ENCODE measurements around the gene FAM163B.

Gene FAM163B

GRCh38 chr9:133581011-133581410, 28.2 kb downstream of the FAM163B start:
- no peak for DNase-seq (ENCODE audit: low read depth)

DNA sequence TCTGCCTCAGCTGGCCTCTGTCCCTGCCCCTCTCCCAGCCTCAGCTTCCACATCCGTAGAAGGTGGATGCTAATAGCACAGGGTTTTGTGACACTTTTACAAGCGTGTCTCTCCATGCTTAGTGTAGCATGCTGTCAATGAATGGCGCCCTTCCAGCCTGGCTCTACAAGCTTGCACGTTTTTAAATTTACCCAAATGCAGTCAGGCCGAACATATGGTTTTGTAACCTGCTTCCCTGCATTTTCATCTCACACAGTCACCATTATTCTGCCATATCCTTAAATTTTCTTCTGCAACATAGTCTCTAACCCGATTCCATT, 28.8 kb downstream of the FAM163B start:
- DNase-seq (ENCODE audit: low read depth): no peak

DNA sequence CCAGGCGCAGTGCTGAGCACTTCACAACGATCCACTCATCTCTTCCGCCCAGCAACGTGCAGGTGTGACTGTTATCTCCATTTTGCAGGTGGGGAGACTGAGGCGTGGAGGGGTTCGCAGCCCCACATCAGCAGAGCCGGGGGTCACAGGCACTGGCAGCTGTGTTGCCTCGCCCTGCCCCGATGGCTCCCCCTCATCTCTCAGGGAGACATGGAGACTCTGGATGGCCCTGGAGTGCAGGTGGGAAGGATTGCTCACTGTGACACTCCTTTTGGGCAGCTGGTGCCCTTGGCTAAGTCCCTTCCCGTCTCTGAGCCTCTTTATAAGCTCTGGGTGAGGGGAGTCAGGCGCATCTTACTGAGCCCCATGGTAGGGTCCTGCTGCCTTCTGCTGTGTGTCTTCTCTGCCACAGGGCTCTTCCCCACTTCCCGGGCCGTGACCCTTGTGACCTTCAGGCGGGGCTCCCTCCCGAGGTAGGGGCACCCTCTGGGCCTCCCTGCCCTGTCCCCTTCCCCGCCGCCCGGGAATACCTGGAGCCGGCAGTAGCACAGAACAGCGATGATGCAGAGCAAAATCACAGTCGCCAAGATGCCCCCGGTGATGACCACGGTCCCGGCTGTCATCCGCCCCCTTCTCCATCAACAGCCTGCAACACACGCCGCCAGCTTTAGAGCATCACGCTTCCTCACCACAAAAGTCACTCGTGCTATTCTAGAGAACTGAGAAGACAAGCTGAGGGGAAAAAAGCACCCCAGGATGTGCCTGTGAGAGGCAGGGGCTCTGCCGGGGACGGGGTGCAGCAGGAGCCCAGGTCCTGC, 29.4 kb downstream of the FAM163B start:
- DNase-seq (ENCODE audit: low read depth): no peak

DNA sequence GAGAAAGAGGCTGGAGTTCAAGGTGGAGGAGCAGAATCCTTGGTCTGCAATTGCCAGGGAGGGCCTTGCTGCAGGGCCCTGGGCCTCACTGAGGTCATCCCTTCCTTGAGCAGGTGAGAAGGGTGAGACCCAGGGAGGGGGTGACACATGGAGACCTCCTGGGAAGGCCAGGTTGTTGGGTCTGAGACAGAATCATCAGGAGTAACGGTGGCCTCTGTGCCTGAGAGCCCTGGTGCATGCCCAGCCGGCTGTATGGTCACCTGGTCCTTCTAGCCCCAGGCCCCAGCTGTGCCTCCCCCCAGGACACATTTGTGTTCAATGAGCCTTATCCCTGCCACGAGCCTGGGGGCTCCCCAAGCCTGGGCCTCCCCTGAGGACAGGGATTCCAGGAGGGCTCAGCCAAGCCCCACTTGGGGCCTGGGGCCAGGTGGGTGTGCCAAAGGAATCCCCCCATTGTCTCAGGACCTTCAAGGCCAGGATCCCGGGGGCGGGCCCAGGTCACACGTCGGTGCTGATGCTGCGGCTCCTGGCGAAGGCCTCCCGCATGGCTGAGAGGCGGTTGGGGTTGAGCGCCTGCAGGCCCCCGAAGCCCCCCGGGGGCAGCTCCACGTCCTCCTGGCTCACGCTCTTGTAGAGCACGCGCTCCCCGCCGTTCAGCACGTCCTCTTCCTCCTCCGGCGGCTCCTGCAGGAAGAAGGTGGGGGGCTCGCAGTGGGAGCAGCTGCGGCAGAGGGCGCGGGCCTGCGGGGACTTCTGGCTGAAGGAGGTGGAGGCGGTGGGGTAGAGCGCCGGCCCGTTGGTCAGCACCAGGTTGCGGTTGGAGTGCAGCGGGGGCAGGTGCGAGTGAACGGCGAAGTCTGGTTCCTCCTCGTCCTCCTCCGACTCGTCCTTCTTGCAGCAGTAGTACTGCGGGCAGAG, 30.4 kb downstream of the FAM163B start:
- no peak for DNase-seq (ENCODE audit: low read depth)

GRCh38 chr9:133577737-133578112, 31.5 kb downstream of the FAM163B start:
- no peak for DNase-seq (ENCODE audit: low read depth)

DNA sequence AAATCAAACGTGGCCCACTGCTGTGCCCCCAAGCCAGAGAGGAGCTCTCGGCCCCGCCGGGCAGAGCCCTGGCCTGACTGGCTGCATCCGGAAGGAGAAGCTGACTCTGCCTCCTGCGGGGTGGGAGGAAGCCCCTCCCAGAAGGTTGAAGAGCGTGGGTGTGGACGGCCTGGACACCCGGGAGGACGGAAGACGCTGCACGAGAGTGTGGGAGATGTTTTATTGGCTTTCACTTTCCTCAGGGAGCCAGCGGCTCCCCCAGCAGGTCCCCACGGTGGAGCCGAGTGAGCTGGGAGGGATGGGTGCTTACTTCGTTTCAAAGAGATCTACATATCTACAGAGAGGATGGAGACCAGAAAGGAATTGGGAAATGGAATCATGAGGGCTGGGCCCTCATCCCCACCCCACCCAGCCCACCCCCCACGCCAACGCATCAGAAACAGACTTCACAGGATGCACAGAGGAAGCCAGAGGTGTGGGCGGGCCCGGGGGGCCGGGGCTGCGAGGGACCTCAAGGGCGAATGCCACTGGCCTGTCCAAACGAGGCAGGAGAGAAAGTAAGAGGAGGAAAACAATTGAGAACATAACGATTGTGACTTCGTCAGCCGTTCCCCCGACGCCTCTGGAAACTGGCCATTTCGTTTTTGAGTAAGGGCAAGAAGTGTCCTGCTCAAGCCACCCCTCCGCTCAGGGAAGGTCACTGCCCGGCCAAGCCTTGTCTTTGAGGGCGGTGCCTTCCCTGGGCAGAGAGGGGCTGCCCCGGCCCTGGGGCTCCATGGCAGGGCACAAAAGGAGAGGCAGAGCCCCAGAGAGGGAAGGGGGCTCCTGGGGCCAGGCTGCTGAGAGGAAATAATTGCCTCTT, 32.1 kb downstream of the FAM163B start:
- DNase-seq (ENCODE audit: low read depth): no peak

DNA sequence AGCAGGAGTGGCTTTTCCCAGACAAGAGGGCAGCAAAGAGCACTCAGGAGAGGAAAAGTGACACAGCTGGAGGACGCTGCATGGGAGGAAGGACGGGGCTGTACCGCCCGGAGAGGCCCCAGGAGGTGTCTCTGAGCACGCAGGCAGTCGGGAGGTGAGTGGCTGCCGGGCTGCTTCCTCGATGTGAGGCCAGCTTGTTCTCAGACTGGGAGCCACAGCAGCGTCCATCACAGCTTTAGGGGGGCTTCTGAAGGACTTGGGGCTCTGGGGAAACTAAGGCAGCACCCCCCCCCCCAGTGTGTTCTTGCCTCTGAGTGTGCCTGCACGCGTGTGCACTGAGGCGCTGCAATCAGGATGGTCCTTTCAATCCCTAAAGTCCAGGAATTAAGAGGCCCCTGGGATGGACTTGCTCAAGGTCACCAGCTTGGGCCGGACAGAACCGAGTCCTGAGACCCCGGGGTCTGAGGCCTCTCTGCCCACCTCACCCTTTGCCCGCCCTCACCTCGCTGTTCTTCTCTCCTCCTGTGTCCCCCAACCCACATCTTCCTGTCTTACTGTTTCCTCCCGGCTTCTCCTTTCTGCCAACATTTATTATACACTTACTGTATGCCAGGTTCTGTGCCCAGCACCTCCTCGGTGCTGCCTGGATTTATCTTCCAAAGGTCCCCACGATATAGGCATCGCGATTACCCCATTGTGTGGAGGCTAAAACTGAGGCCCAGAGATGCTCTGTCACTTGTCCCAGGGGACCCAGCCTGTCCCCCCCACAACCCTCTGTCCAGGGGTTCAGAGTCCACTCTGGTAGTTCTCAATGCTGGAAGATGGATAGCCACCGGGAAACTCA, 32.9 kb downstream of the FAM163B start:
- DNase-seq (ENCODE audit: low read depth): no peak

DNA sequence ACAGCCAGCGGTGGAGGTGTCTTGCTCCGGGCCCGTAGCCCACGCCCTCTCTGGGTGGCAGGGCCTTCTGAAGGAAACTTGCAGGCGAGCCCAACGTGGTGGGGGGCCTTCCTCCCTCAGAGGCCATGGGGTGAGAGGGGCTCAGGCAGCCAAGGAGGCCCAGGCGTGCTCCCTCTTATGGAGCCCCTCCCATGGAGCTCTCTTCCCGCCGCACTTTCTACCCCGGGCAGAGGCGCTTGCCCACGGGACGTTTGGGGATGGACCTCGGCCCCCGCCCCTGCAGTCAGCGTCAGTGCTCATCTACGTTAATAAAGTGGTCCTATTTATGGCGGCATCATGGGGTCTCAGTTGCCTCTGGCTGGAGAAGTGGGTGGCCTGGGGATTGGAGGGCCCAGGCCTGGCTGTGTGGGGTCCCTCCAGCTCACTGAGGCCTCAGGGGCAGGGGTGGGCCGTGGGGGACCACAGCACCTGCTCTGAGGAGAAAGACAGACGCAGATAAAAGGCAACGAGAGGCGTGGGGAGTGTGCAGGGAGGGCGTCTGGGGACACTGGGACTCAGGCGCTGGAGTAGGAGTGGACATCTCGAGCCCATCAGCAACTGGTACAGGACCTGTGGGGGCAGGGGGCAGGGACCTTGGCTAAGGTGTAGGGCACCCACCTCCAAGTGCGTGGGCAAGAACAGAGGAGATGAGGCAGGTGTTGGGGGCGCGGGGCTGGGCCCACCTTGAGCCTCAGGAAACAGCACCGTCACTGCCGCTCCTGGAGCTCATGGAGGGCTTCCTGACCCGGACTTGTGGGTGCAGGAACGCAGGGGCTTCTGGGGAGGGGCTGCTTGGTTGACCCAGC, 33.8 kb downstream of the FAM163B start:
- DNase-seq (ENCODE audit: low read depth): no peak

- no peak for DNase-seq (ENCODE audit: low read depth)
These were observed 34.4 kb downstream of the FAM163B start for GRCh38 chr9:133574771-133575170.

GRCh38 chr9:133573791-133574515, 35.2 kb downstream of the FAM163B start:
- no peak for DNase-seq (ENCODE audit: low read depth)

DNA sequence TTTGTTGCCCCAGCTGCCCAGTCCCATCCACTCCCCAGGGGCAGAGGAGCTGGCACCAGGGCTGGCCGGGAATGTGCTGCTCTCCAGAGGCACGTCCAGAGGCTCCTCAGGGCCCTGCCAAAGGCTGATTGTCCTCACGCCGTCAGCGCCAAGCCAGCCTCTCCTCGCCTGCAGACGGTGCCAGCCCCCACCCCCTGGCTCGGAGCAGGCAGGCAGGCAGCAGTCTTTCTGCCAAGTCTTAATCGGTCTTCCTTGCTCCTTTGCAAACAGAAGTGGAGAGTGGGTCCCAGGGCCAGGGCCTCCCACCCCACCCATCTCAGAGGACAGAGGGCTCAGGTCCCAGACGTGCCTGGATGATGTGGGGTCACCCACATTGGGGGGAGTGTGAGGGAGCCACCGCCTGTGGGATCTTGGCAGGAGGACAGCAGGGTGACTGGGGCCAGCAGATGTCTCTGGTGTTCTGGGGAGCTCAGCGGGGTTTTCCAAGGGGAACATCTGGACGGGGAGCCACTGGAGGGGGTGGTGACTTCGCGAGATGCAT, 36.3 kb downstream of the FAM163B start:
- no peak for DNase-seq (ENCODE audit: low read depth)

DNA sequence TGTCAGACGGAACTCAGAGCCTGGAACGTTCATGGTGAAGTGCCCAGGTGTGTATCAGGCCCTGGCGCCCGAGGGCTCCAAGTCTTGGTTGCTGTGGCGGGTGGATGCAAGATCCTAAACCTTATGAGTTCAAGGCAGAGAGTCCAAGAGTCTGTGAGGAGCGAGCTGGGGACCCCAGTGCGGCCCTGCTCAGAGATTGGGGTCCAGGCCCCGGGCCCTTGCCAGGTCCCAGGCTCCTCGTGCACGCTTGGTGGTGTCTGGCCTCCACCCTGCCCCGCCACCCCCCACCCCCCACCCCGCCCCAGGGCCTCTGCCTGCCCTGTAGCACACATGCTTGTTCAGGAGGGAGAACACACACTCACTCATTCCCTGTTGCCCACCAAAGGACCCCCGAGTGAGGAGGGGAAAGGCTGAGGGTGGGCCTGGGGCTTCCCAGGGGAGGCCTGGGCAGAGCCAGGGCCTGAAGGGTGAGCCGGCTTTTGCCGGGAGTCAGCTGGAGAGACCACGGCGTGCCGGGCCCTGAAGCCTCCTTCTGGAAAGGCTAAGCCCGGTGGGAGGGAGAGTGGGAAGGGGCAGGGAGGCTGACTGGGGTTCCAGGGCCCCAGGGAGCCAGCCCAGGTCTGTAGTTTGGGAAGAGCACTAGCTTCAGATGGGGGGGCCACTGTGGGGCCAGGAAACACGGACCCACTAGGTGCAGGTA, 37.1 kb downstream of the FAM163B start:
- DNase-seq (ENCODE audit: low read depth): no peak

DNA sequence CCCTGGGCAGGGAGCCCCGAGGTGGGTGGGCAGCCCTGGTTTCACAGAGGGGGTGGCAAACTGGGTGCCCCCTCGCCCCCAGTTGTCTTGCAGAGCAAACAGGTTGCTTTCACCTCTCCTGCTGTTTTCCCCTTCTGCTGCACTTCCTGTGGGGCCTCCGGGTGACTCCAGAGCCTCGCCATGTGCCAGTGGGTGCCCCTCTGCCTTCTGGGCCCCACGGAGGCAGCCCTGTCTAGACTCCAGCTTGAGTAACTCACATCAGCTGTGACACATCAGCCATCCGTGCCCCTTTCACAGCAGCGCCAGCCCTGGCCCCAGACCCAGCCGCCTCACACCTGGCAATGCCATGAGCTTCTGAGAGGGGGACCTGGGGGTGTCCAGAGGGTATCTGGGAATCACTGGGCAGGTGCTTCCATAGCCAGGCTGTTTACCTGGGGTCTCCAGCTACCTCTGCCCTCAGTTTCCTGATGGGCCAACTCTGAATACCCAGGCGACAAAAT, 37.7 kb downstream of the FAM163B start:
- DNase-seq (ENCODE audit: low read depth): no peak

GRCh38 chr9:133570691-133571080, 38.5 kb downstream of the FAM163B start:
- DNase-seq (ENCODE audit: low read depth): no peak

DNA sequence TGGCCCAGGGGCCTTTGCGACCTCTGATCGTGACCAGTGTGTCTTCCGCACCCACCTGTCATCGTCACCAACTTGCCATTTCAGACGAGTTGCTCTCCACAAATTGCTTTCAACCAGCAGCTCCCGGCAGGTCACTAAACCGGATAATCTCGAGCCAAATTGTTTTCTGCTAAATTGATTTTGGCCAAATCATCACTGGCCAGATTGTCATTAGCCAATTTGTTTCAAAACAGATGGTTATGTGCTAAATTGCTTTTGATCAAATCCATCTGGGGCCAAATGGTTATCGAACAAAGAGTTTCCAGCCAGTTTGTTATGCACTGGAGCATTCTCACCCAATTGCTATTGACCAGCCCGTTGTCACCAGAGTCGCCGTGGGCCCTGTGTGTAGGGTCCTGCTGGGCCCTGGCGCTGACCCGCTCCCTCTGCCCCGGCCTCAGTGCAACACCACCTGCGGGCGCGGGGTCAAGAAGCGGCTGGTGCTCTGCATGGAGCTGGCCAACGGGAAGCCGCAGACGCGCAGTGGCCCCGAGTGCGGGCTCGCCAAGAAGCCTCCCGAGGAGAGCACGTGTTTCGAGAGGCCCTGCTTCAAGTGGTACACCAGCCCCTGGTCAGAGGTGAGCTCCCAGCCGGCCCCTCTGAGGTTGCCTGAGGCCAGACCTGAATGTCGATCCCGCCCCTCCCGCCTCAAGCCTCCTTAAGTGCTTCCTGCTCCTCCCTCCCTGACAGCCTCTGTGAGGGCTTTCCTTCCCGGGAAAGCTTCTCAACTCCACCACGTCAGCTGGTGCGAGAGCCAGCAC, 39.1 kb downstream of the FAM163B start:
- DNase-seq (ENCODE audit: low read depth): no peak

GRCh38 chr9:133569121-133569785, 39.9 kb downstream of the FAM163B start:
- no peak for DNase-seq (ENCODE audit: low read depth)

GRCh38 chr9:133568186-133568585, 41.0 kb downstream of the FAM163B start:
- no peak for DNase-seq (ENCODE audit: low read depth)
